ENCODE data around the gene ACTRT2.

DNA sequence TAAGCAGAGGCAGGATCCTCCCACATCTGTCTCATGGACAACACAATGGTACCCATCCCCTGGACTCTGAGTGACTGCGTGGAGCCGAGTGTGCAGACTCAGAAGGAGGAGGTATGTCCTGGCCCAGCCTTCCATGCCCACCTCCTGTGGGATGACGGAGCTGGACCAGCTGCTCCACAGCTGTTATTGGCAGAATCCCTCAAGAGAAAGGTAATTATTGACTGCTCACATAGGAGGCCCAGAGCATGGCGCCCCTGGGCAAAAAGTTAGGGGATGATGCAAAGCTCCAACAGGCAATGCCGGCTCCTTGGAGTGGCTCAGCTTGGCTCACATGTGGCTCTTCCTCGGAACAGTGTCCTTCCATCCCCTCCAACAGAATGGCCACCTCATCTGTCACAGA, 12.2 kb upstream of the ACTRT2 start:
- TF ChIP-seq, protein P1, sequence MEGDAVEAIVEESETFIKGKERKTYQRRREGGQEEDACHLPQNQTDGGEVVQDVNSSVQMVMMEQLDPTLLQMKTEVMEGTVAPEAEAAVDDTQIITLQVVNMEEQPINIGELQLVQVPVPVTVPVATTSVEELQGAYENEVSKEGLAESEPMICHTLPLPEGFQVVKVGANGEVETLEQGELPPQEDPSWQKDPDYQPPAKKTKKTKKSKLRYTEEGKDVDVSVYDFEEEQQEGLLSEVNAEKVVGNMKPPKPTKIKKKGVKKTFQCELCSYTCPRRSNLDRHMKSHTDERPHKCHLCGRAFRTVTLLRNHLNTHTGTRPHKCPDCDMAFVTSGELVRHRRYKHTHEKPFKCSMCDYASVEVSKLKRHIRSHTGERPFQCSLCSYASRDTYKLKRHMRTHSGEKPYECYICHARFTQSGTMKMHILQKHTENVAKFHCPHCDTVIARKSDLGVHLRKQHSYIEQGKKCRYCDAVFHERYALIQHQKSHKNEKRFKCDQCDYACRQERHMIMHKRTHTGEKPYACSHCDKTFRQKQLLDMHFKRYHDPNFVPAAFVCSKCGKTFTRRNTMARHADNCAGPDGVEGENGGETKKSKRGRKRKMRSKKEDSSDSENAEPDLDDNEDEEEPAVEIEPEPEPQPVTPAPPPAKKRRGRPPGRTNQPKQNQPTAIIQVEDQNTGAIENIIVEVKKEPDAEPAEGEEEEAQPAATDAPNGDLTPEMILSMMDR (IDR thresholded peaks at IDR 0.05), result no peak
- no peak for TF ChIP-seq POLR2AphosphoS5 (IDR thresholded peaks at IDR 0.05)

All from gastroesophageal sphincter (tissue), 3 donors.